HepG2 (cell line): ENCODE results near the gene ARFGAP2. TPM values are rescaled to one million over a fixed set of nuclear protein-coding genes. Genes with fewer than 3 reads are reported as not detected.
A peak's percentile ranks its signal among the peaks of the same experiment; 100 is the strongest.

Experiments
- E2F1 ChIP-seq: sonication (generic); formaldehyde crosslinking; IDR thresholded peaks from 2 replicates; pipeline ENCODE4 v1.5.0; 2020; ENCODE audit warnings: missing genetic modification reagents
- FOSL2 ChIP-seq: sonication (generic); formaldehyde crosslinking; IDR thresholded peaks from 2 replicates; pipeline ENCODE4 v1.4.0; 2020; ENCODE audit warnings: missing genetic modification reagents
- FOXC1 ChIP-seq: sonication (generic); formaldehyde crosslinking; IDR thresholded peaks from 2 replicates; pipeline ENCODE4 v1.8.0; 2022; ENCODE audit warnings: mild to moderate bottlenecking, missing genetic modification reagents, borderline replicate concordance
- FOXP1 ChIP-seq, 2 experiments: fragments of 450-650 bp in 1 of 2; IDR thresholded peaks; 2 replicates each; pipeline ENCODE4 v1.6.1; 2017 to 2018; ENCODE audit warnings: antibody characterized with exemption in 1 of 2
- HMGXB4 ChIP-seq, 2 experiments: sonication (generic) in 1 of 2; formaldehyde crosslinking in 1 of 2; IDR thresholded peaks; 2 replicates each; pipeline versions ENCODE4 v1.4.0 to v1.6.1; 2018 to 2020; ENCODE audit warnings: missing genetic modification reagents in 2 of 2, borderline replicate concordance in 1 of 2, low read depth in 1 of 2, mild to moderate bottlenecking in 1 of 2, missing biosample characterization in 1 of 2
- NCOA2 ChIP-seq: sonication (generic); formaldehyde crosslinking; IDR thresholded peaks from 2 replicates; pipeline ENCODE4 v1.8.0; 2022; ENCODE audit warnings: inconsistent platforms
- SRY ChIP-seq: sonication (generic); formaldehyde crosslinking; IDR thresholded peaks from 2 replicates; pipeline ENCODE4 v1.8.0; 2022; ENCODE audit warnings: mild to moderate bottlenecking, missing genetic modification reagents
- ZBTB39 ChIP-seq: sonication (generic); formaldehyde crosslinking; IDR thresholded peaks from 2 replicates; pipeline ENCODE4 v1.5.0; 2020; ENCODE audit warnings: missing genetic modification reagents
- ZMYM4 ChIP-seq: sonication (generic); formaldehyde crosslinking; IDR thresholded peaks from 2 replicates; pipeline ENCODE4 v1.8.1; 2023; ENCODE audit warnings: mild to moderate bottlenecking, missing genetic modification reagents
- ZNF224 ChIP-seq: sonication (generic); formaldehyde crosslinking; IDR thresholded peaks from 2 replicates; pipeline ENCODE4 v1.5.0; 2020; ENCODE audit warnings: mild to moderate bottlenecking, missing genetic modification reagents
- ZNF264 ChIP-seq: sonication (generic); formaldehyde crosslinking; IDR thresholded peaks from 2 replicates; pipeline ENCODE4 v1.4.0; 2020; ENCODE audit warnings: missing genetic modification reagents
- ZNF281 ChIP-seq: sonication (generic); formaldehyde crosslinking; IDR thresholded peaks from 2 replicates; pipeline ENCODE4 v1.4.0; 2020; ENCODE audit warnings: missing genetic modification reagents, borderline replicate concordance
- ZNF546 ChIP-seq: sonication (generic); formaldehyde crosslinking; conservative IDR thresholded peaks from 2 replicates; pipeline ENCODE4 v1.8.1; 2023; ENCODE audit warnings: mild to moderate bottlenecking, missing genetic modification reagents
- ZNF615 ChIP-seq: sonication (generic); formaldehyde crosslinking; IDR thresholded peaks from 2 replicates; pipeline ENCODE4 v1.5.0; 2020; ENCODE audit warnings: mild to moderate bottlenecking, missing genetic modification reagents, borderline replicate concordance
- polyA plus RNA-seq, 8 experiments: library from polyadenylated mRNA; depleted of rRNA in 3 of 8; stranded (reverse) in 7 of 8; unstranded in 1 of 8; fragments of >200 nt; fragmentation: Illumina TruSeq in 4 of 8; extraction: Trizol in 4 of 8; gene quantifications; 2 replicates each; pipeline versions ENCODE4 v1.2.1 to v1.2.3, GENCODE V29; 2011 to 2016; ENCODE audit warnings: low read depth in 4 of 8, missing spikeins in 1 of 8, mixed read lengths in 1 of 8; ENCODE audit not compliant: insufficient read depth in 1 of 8
- total RNA-seq, 5 experiments: library from RNA; depleted of rRNA; stranded (reverse); fragments of >200 nt; fragmentation: Illumina TruSeq; extraction: Trizol; gene quantifications; 2 replicates each; pipeline ENCODE4 v1.2.3, GENCODE V29; 2016; ENCODE audit warnings: low read depth in 1 of 5
- TF ChIP-seq, protein P1 (sequence below): sonication (generic); formaldehyde crosslinking; IDR thresholded peaks from 2 replicates; pipeline ENCODE4 v1.5.0; 2020; ENCODE audit warnings: missing genetic modification reagents, mild to moderate bottlenecking, borderline replicate concordance

The ARFGAP2 gene
- total and polyA plus RNA-seq, 2 of the 13 experiments (the other 11 are each of a cell fraction or from before 2014, with no cell fraction given), result 32.3 to 75.3 TPM

DNA sequence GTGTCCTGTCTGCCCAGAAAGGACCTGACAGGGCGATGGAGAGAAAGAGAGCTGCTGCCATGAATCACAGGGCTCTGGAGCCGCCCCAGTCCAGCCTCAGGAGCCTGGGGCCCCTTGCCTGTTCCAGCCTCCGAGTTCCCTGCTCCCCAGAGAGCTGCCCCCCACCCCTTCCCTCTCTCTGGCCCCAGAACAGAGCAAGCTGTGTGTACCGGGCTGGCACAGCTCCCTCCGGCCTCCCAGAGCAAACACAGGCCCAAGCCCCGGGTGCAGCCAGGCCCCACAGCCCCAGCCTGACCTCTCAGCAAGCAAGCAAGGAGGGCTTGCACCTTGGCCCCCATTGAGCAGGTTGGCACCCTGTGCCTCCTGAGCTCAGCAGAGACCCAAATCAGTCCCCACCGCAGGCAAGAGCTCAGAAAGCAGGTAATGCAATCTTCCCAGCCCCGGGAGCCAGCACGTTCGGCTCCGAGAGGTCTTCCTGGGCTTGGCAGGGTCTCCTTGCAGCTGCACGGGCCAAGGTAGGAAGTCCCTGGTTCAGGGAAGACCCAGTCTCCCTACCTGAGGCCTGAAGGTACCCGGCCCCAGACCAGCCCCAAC, 8.1 kb upstream of the ARFGAP2 start (continued):
- TF ChIP-seq ZBTB39 (CRISPR knock-in tag) (0 out of 2 replicates have a peak, but pooled peaks have one; percentile 54), NCOA2 (CRISPR knock-in tag) (peak; percentile 66; the same call in 1 of the 2 replicates), FOXP1 (IDR thresholded peaks at IDR 0.05) (no peak), FOXP1 (CRISPR knock-in tag; IDR thresholded peaks at IDR 0.05) (0 out of 2 replicates have a peak, but pooled peaks have one; percentile 9), HMGXB4 (CRISPR knock-in tag; IDR thresholded peaks at IDR 0.05; ENCODE audit: borderline replicate concordance in 1 of 2, low read depth in 1 of 2) (peak in 1 of 2 experiments; percentile 87; a peak in 2 of 4 replicates), ZNF546 (CRISPR knock-in tag) (0 out of 2 replicates have a peak, but pooled peaks have one; percentile 28), SRY (CRISPR knock-in tag) (peak; percentile 65; the same call in 1 of the 2 replicates), ZNF281 (peak; percentile 31; the same call in 1 of the 2 replicates), ZNF615 (CRISPR knock-in tag) (no peak), ZNF224 (CRISPR knock-in tag) (peak; percentile 79), FOSL2 (peak; percentile 51), E2F1 (CRISPR knock-in tag) (0 out of 2 replicates have a peak, but pooled peaks have one; percentile 23), ZNF264 (peak; percentile 66; the same call in 1 of the 2 replicates), FOXC1 (peak; percentile 51; the same call in 1 of the 2 replicates), ZMYM4 (CRISPR knock-in tag) (peak; percentile 49; the same call in 1 of the 2 replicates)
- TF ChIP-seq, protein P1, sequence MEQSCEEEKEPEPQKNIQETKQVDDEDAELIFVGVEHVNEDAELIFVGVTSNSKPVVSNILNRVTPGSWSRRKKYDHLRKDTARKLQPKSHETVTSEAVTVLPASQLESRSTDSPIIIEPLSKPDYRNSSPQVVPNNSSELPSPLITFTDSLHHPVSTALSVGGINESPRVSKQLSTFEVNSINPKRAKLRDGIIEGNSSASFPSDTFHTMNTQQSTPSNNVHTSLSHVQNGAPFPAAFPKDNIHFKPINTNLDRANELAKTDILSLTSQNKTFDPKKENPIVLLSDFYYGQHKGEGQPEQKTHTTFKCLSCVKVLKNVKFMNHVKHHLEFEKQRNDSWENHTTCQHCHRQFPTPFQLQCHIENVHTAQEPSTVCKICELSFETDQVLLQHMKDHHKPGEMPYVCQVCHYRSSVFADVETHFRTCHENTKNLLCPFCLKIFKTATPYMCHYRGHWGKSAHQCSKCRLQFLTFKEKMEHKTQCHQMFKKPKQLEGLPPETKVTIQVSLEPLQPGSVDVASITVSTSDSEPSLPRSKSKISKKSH (CRISPR knock-in tag), result peak; percentile 23; the same call in 1 of the 2 replicates
